ENCODE results near the gene RSPH6A.

- no peak for TF ChIP-seq EZH2 (IDR thresholded peaks at IDR 0.05; ENCODE audit: borderline replicate concordance, low read length)
- TF ChIP-seq, protein P1, sequence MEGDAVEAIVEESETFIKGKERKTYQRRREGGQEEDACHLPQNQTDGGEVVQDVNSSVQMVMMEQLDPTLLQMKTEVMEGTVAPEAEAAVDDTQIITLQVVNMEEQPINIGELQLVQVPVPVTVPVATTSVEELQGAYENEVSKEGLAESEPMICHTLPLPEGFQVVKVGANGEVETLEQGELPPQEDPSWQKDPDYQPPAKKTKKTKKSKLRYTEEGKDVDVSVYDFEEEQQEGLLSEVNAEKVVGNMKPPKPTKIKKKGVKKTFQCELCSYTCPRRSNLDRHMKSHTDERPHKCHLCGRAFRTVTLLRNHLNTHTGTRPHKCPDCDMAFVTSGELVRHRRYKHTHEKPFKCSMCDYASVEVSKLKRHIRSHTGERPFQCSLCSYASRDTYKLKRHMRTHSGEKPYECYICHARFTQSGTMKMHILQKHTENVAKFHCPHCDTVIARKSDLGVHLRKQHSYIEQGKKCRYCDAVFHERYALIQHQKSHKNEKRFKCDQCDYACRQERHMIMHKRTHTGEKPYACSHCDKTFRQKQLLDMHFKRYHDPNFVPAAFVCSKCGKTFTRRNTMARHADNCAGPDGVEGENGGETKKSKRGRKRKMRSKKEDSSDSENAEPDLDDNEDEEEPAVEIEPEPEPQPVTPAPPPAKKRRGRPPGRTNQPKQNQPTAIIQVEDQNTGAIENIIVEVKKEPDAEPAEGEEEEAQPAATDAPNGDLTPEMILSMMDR (conservative IDR thresholded peaks at IDR 0.05 in 1 of 2, IDR thresholded peaks at IDR 0.05 in 1 of 2; ENCODE audit: extremely low read depth in 1 of 2, insufficient read depth in 1 of 2, low read depth in 1 of 2, low read length in 2 of 2) = no peak
Observed at GRCh38 chr19:45784096-45784495, 31.0 kb downstream of the RSPH6A start.
